ENCODE measurements around the gene FOS. TPM values are rescaled to one million over a fixed set of nuclear protein-coding genes. Genes with fewer than 3 reads are reported as not detected.
A peak's percentile ranks its signal among the peaks of the same experiment; 100 is the strongest.

FOS gene
- total and polyA plus RNA-seq, 4 donors = 63.7 to 879 (median 131) TPM

GRCh38 chr14:75236901-75237419, 41.7 kb upstream of the FOS start:
- no peak for ATAC-seq (ENCODE audit: insufficient read depth, low FRiP score)
- 55 to 56% methylated on average over 9 of the region's 9 CpGs for WGBS, 2 donors
- Histone ChIP-seq H3K27me3 (ENCODE audit: control insufficient read depth in 3 of 3, insufficient read depth in 3 of 3, low read length in 2 of 3) (no peaks in the 10 kb centered on the region), H3K9me3 (ENCODE audit: control insufficient read depth in 4 of 4, insufficient read depth in 3 of 4, low read length in 3 of 4) (peaks cover 0 to 3% (median 0%) of the 10 kb centered on the region in 4 donors), H3K36me3 (ENCODE audit: control insufficient read depth in 4 of 4, insufficient read depth in 4 of 4, low read length in 4 of 4) (no peaks in the 10 kb centered on the region), H3K4me3 (no peak overlapping the region), H3K9ac (ENCODE audit: insufficient read depth in 1 of 2, low read length in 2 of 2) (no peak overlapping the region), H3K27ac (ENCODE audit: low read depth in 1 of 2, low read length in 1 of 2) (peak overlapping the region; percentile 76 to 82), H3K4me1 (ENCODE audit: control insufficient read depth in 5 of 5, insufficient read depth in 5 of 5, low read length in 5 of 5) (peaks cover 3 to 13% (median 8%) of the 10 kb centered on the region in 5 donors)
- no peak for TF ChIP-seq CTCF (IDR thresholded peaks at IDR 0.05; ENCODE audit: control extremely low read depth, extremely low read depth)
- DNase-seq = peak; percentile 46 to 55 (median 53)

GRCh38 chr14:75238756-75239455, 39.7 kb upstream of the FOS start:
- H3K36me3 ChIP-seq (ENCODE audit: control insufficient read depth in 4 of 4, insufficient read depth in 4 of 4, low read length in 4 of 4) = no peaks in the 10 kb centered on the region
- peak in 2 of 3 donors; percentile 15 to 34 for DNase-seq
- H3K9me3 ChIP-seq (ENCODE audit: control insufficient read depth in 4 of 4, insufficient read depth in 3 of 4, low read length in 3 of 4) = no peaks in the 10 kb centered on the region
- 74 to 75% methylated on average over 11 of the region's 11 CpGs for WGBS, 2 donors
- H3K27ac ChIP-seq (ENCODE audit: low read depth in 1 of 2, low read length in 1 of 2) = peak overlapping the region in 1 of 2 donors; percentile 64
- no peak for TF ChIP-seq CTCF (IDR thresholded peaks at IDR 0.05; ENCODE audit: control extremely low read depth, extremely low read depth)
- H3K4me1 ChIP-seq (ENCODE audit: control insufficient read depth in 5 of 5, insufficient read depth in 5 of 5, low read length in 5 of 5) = peaks cover 3 to 22% (median 13%) of the 10 kb centered on the region in 5 donors
- no peak for ATAC-seq (ENCODE audit: insufficient read depth, low FRiP score)
- no peaks in the 10 kb centered on the region for H3K27me3 ChIP-seq (ENCODE audit: control insufficient read depth in 3 of 3, insufficient read depth in 3 of 3, low read length in 2 of 3)
- no peak overlapping the region for H3K9ac ChIP-seq (ENCODE audit: insufficient read depth in 1 of 2, low read length in 2 of 2)
- H3K4me3 ChIP-seq = no peak overlapping the region

DNA sequence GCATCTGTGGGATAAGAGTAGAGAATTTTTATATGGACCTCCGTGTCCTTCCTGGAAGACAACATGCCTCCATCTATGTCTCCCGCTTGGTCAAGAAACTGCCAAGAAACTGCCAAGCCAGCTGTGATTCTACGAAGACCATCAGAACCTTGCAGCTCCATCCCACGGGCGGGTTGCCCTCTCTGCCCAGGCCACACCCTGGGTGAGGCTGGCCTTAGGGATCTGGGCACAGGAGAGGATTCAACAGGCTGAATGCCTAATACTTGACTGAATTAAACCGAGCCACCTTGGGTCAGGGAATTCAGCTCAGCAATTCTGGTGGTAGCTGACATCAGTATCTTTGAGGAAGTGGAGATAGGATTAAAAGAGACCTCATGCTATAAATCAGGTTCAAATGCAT, 37.8 kb upstream of the FOS start:
- H3K27me3 ChIP-seq (ENCODE audit: control insufficient read depth in 3 of 3, insufficient read depth in 3 of 3, low read length in 2 of 3) = no peaks in the 10 kb centered on the region
- TF ChIP-seq CTCF (IDR thresholded peaks at IDR 0.05; ENCODE audit: control extremely low read depth, extremely low read depth) = no peak
- H3K9me3 ChIP-seq (ENCODE audit: control insufficient read depth in 4 of 4, insufficient read depth in 3 of 4, low read length in 3 of 4) = no peaks in the 10 kb centered on the region
- H3K27ac ChIP-seq (ENCODE audit: low read depth in 1 of 2, low read length in 1 of 2) = no peak overlapping the region
- 94 to 98% methylated on average over 6 of the region's 6 CpGs for WGBS, 2 donors
- ATAC-seq (ENCODE audit: insufficient read depth, low FRiP score) = no peak
- H3K4me1 ChIP-seq (ENCODE audit: control insufficient read depth in 5 of 5, insufficient read depth in 5 of 5, low read length in 5 of 5) = peaks cover 3 to 22% (median 13%) of the 10 kb centered on the region in 5 donors
- DNase-seq = no peak
- H3K4me3 ChIP-seq = no peak overlapping the region
- H3K9ac ChIP-seq (ENCODE audit: insufficient read depth in 1 of 2, low read length in 2 of 2) = no peak overlapping the region
- H3K36me3 ChIP-seq (ENCODE audit: control insufficient read depth in 4 of 4, insufficient read depth in 4 of 4, low read length in 4 of 4) = no peaks in the 10 kb centered on the region
